ENCODE measurements around the gene CDS2. TPM values are rescaled to one million over a fixed set of nuclear protein-coding genes. Genes with fewer than 3 reads are reported as not detected.

CDS2 gene
- total RNA-seq, 3 donors from 2014 or later = 31.3 to 37.6 (median 35.3) TPM

- no peaks in the 10 kb centered on the region for H3K27me3 Mint-ChIP-seq (ENCODE audit: low read depth)
- DNase-seq = peak; percentile 12
- peaks cover 4% of the 10 kb centered on the region for H3K4me1 Mint-ChIP-seq (ENCODE audit: low read depth)
- peak; percentile 73 for ATAC-seq
- peaks cover 11% of the 10 kb centered on the region for H3K36me3 Mint-ChIP-seq (ENCODE audit: insufficient read depth)
- no peak overlapping the region for H3K4me3 Mint-ChIP-seq
- no peaks in the 10 kb centered on the region for H3K9me3 Mint-ChIP-seq
Measured at GRCh38 chr20:5191829-5192569, 65.2 kb downstream of the CDS2 start.

- peaks cover 11% of the 10 kb centered on the region for H3K36me3 Mint-ChIP-seq (ENCODE audit: insufficient read depth)
- DNase-seq (no peak), ATAC-seq (no peak)
- no peaks in the 10 kb centered on the region for H3K27me3 Mint-ChIP-seq (ENCODE audit: low read depth)
- no peak overlapping the region for H3K4me3 Mint-ChIP-seq
- no peaks in the 10 kb centered on the region for H3K9me3 Mint-ChIP-seq
- peaks cover 4% of the 10 kb centered on the region for H3K4me1 Mint-ChIP-seq (ENCODE audit: low read depth)
Measured at GRCh38 chr20:5192570-5193431, 66.0 kb downstream of the CDS2 start.

- Mint-ChIP-seq H3K27me3 (ENCODE audit: low read depth) (no peaks in the 10 kb centered on the region), H3K4me1 (ENCODE audit: low read depth) (peaks cover 4% of the 10 kb centered on the region), H3K36me3 (ENCODE audit: insufficient read depth) (peaks cover 15% of the 10 kb centered on the region), H3K9me3 (no peaks in the 10 kb centered on the region), H3K4me3 (no peak overlapping the region)
- no peak for DNase-seq
- no peak for ATAC-seq
Measured at GRCh38 chr20:5195655-5196054, 68.8 kb downstream of the CDS2 start.

GRCh38 chr20:5196149-5196548, 69.3 kb downstream of the CDS2 start:
- no peaks in the 10 kb centered on the region for H3K9me3 Mint-ChIP-seq
- no peak overlapping the region for H3K4me3 Mint-ChIP-seq
- H3K36me3 Mint-ChIP-seq (ENCODE audit: insufficient read depth) = peaks cover 12% of the 10 kb centered on the region
- ATAC-seq = no peak
- no peaks in the 10 kb centered on the region for H3K27me3 Mint-ChIP-seq (ENCODE audit: low read depth)
- H3K4me1 Mint-ChIP-seq (ENCODE audit: low read depth) = peaks cover 4% of the 10 kb centered on the region
- DNase-seq = no peak

GRCh38 chr20:5197270-5197827, 70.5 kb downstream of the CDS2 start:
- Mint-ChIP-seq H3K4me3 (no peak overlapping the region), H3K9me3 (no peaks in the 10 kb centered on the region), H3K27me3 (ENCODE audit: low read depth) (no peaks in the 10 kb centered on the region), H3K36me3 (ENCODE audit: insufficient read depth) (peaks cover 12% of the 10 kb centered on the region), H3K4me1 (ENCODE audit: low read depth) (peaks cover 2% of the 10 kb centered on the region)
- ATAC-seq (no peak), DNase-seq (no peak)

- ATAC-seq (no peak), DNase-seq (no peak)
- Mint-ChIP-seq H3K4me3 (no peak overlapping the region), H3K4me1 (ENCODE audit: low read depth) (no peaks in the 10 kb centered on the region), H3K27me3 (ENCODE audit: low read depth) (no peaks in the 10 kb centered on the region), H3K9me3 (no peaks in the 10 kb centered on the region), H3K36me3 (ENCODE audit: insufficient read depth) (peaks cover 12% of the 10 kb centered on the region)
Measured at GRCh38 chr20:5197847-5198650, 71.2 kb downstream of the CDS2 start.

GRCh38 chr20:5198651-5198924, 71.8 kb downstream of the CDS2 start:
- Mint-ChIP-seq H3K36me3 (ENCODE audit: insufficient read depth) (peaks cover 12% of the 10 kb centered on the region), H3K9me3 (no peaks in the 10 kb centered on the region), H3K4me1 (ENCODE audit: low read depth) (no peaks in the 10 kb centered on the region), H3K27me3 (ENCODE audit: low read depth) (no peaks in the 10 kb centered on the region), H3K4me3 (no peak overlapping the region)
- DNase-seq = no peak
- ATAC-seq = no peak

- DNase-seq = no peak
- H3K36me3 Mint-ChIP-seq (ENCODE audit: insufficient read depth) = peaks cover 5% of the 10 kb centered on the region
- no peak for ATAC-seq
- H3K9me3 Mint-ChIP-seq = no peaks in the 10 kb centered on the region
- peaks cover 3% of the 10 kb centered on the region for H3K4me1 Mint-ChIP-seq (ENCODE audit: low read depth)
- H3K4me3 Mint-ChIP-seq = no peak overlapping the region
- no peaks in the 10 kb centered on the region for H3K27me3 Mint-ChIP-seq (ENCODE audit: low read depth)
Measured at GRCh38 chr20:5203380-5203779, 76.6 kb downstream of the CDS2 start.

GRCh38 chr20:5205348-5206210, 78.8 kb downstream of the CDS2 start:
- Mint-ChIP-seq H3K9me3 (no peaks in the 10 kb centered on the region), H3K36me3 (ENCODE audit: insufficient read depth) (peaks cover 6% of the 10 kb centered on the region), H3K27me3 (ENCODE audit: low read depth) (no peaks in the 10 kb centered on the region), H3K4me3 (no peak overlapping the region), H3K4me1 (ENCODE audit: low read depth) (peaks cover 3% of the 10 kb centered on the region)
- peak; percentile 99 for ATAC-seq
- DNase-seq = peak; percentile 58

GRCh38 chr20:5207138-5207537, 80.3 kb downstream of the CDS2 start:
- ATAC-seq (no peak), DNase-seq (no peak)
- Mint-ChIP-seq H3K4me3 (no peak overlapping the region), H3K36me3 (ENCODE audit: insufficient read depth) (peaks cover 6% of the 10 kb centered on the region), H3K27me3 (ENCODE audit: low read depth) (no peaks in the 10 kb centered on the region), H3K4me1 (ENCODE audit: low read depth) (peaks cover 3% of the 10 kb centered on the region), H3K9me3 (no peaks in the 10 kb centered on the region)

GRCh38 chr20:5211803-5212714, 85.3 kb downstream of the CDS2 start:
- ATAC-seq (no peak), DNase-seq (no peak)
- Mint-ChIP-seq H3K4me3 (no peak overlapping the region), H3K4me1 (ENCODE audit: low read depth) (no peaks in the 10 kb centered on the region), H3K9me3 (no peaks in the 10 kb centered on the region), H3K27me3 (ENCODE audit: low read depth) (no peaks in the 10 kb centered on the region), H3K36me3 (ENCODE audit: insufficient read depth) (peaks cover 6% of the 10 kb centered on the region)

- Mint-ChIP-seq H3K4me1 (ENCODE audit: low read depth) (no peaks in the 10 kb centered on the region), H3K36me3 (ENCODE audit: insufficient read depth) (peaks cover 6% of the 10 kb centered on the region), H3K27me3 (ENCODE audit: low read depth) (no peaks in the 10 kb centered on the region), H3K9me3 (no peaks in the 10 kb centered on the region), H3K4me3 (no peak overlapping the region)
- ATAC-seq (no peak), DNase-seq (no peak)
Measured at GRCh38 chr20:5212907-5213487, 86.2 kb downstream of the CDS2 start.

Measured in activated T-cell treated with anti-CD3 and anti-CD28 coated beads, Interleukin-2, amount 50 U/mL, for 4 hours (primary cell).